ENCODE results near the gene PRODH2.

The PRODH2 gene

GRCh38 chr19:35783469-35784434 lies 28.9 kb downstream of the PRODH2 start:
- no peak overlapping the region for H3K9ac ChIP-seq (ENCODE audit: low read length)
- peaks cover 3% of the 10 kb centered on the region for H3K4me1 ChIP-seq (ENCODE audit: control insufficient read depth, low read depth, low read length)
- no peak overlapping the region for H3K27ac ChIP-seq (ENCODE audit: low read length)
- no peaks in the 10 kb centered on the region for H3K36me3 ChIP-seq (ENCODE audit: control insufficient read depth, low read depth, low read length)
- no peaks in the 10 kb centered on the region for H3K9me3 ChIP-seq (ENCODE audit: control insufficient read depth, low read depth, low read length)
- H3K27me3 ChIP-seq (ENCODE audit: control insufficient read depth, insufficient read depth, low read length): no peaks in the 10 kb centered on the region
- peak overlapping the region; percentile 33 for H3K4me3 ChIP-seq (ENCODE audit: low read length)

GRCh38 chr19:35782589-35782988 lies 30.1 kb downstream of the PRODH2 start:
- Histone ChIP-seq H3K4me1 (ENCODE audit: control insufficient read depth, low read depth, low read length) (peaks cover 4% of the 10 kb centered on the region), H3K27ac (ENCODE audit: low read length) (no peak overlapping the region), H3K36me3 (ENCODE audit: control insufficient read depth, low read depth, low read length) (no peaks in the 10 kb centered on the region), H3K9ac (ENCODE audit: low read length) (no peak overlapping the region), H3K27me3 (ENCODE audit: control insufficient read depth, insufficient read depth, low read length) (no peaks in the 10 kb centered on the region), H3K9me3 (ENCODE audit: control insufficient read depth, low read depth, low read length) (no peaks in the 10 kb centered on the region), H3K4me3 (ENCODE audit: low read length) (no peak overlapping the region)

DNA sequence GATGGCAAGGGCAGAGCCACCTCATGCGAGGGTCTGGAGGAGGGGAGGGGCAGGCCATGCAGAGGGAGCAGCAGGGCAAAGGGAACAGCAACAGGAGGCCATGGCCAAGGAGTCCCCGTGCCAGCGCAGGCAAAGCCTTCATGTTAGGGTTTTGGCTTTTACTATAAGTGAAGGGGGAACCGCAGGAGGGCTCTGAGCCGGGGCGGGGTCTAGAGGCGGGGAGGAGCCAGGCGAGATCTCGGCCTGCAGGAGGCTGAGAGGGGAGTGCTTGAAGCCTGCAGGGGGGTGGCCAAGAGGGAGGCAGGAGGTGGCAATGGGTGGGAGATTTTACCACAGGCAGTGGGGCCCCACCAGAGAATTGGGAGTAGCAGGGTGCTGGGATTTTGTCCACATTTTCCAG lies 31.0 kb downstream of the PRODH2 start:
- no peak overlapping the region for H3K9ac ChIP-seq (ENCODE audit: low read length)
- H3K36me3 ChIP-seq (ENCODE audit: control insufficient read depth, low read depth, low read length): no peaks in the 10 kb centered on the region
- no peaks in the 10 kb centered on the region for H3K9me3 ChIP-seq (ENCODE audit: control insufficient read depth, low read depth, low read length)
- H3K4me1 ChIP-seq (ENCODE audit: control insufficient read depth, low read depth, low read length): peaks cover 11% of the 10 kb centered on the region
- H3K27ac ChIP-seq (ENCODE audit: low read length): no peak overlapping the region
- no peak overlapping the region for H3K4me3 ChIP-seq (ENCODE audit: low read length)
- H3K27me3 ChIP-seq (ENCODE audit: control insufficient read depth, insufficient read depth, low read length): peaks cover 4% of the 10 kb centered on the region

DNA sequence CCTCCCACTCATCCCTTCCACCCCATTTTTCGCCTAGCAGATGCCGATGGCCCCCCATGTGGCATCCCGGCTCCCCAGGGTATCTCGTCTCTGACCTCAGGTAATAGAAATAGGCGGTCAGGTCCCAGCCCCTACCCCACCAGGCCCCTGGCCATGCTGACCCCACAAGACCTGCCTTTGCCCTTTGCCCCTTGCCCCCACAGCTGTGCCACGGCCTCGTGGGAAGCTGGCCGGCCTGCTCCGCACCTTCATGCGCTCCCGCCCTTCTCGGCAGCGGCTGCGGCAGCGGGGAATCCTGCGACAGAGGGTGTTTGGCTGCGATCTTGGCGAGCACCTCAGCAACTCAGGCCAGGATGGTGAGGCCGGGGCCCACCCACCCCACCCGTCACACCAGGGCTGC lies 31.9 kb downstream of the PRODH2 start:
- Histone ChIP-seq H3K27ac (ENCODE audit: low read length) (no peak overlapping the region), H3K27me3 (ENCODE audit: control insufficient read depth, insufficient read depth, low read length) (peaks cover 8% of the 10 kb centered on the region), H3K36me3 (ENCODE audit: control insufficient read depth, low read depth, low read length) (no peaks in the 10 kb centered on the region), H3K4me1 (ENCODE audit: control insufficient read depth, low read depth, low read length) (peaks cover 17% of the 10 kb centered on the region), H3K9me3 (ENCODE audit: control insufficient read depth, low read depth, low read length) (no peaks in the 10 kb centered on the region), H3K4me3 (ENCODE audit: low read length) (no peak overlapping the region), H3K9ac (ENCODE audit: low read length) (no peak overlapping the region)

DNA sequence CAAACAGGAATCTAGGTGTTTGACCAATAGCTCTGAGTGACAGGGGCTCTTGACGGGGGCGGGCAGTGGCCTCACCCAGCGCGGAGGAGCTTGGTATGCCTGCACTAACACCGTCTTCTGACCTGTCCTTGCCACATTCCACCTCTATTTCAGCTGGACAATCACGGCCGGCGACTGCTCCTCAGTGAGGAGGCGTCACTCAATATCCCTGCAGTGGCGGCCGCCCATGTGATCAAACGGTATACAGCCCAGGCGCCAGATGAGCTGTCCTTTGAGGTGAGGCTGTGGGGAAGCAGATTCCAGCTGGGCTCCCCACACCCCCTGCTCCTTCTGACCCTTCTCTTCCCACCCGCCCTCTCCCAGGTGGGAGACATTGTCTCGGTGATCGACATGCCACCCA lies 32.6 kb downstream of the PRODH2 start:
- no peak overlapping the region for H3K4me3 ChIP-seq (ENCODE audit: low read length)
- H3K4me1 ChIP-seq (ENCODE audit: control insufficient read depth, low read depth, low read length): peaks cover 17% of the 10 kb centered on the region
- H3K27me3 ChIP-seq (ENCODE audit: control insufficient read depth, insufficient read depth, low read length): peaks cover 8% of the 10 kb centered on the region
- no peak overlapping the region for H3K9ac ChIP-seq (ENCODE audit: low read length)
- no peaks in the 10 kb centered on the region for H3K9me3 ChIP-seq (ENCODE audit: control insufficient read depth, low read depth, low read length)
- H3K27ac ChIP-seq (ENCODE audit: low read length): no peak overlapping the region
- no peaks in the 10 kb centered on the region for H3K36me3 ChIP-seq (ENCODE audit: control insufficient read depth, low read depth, low read length)

DNA sequence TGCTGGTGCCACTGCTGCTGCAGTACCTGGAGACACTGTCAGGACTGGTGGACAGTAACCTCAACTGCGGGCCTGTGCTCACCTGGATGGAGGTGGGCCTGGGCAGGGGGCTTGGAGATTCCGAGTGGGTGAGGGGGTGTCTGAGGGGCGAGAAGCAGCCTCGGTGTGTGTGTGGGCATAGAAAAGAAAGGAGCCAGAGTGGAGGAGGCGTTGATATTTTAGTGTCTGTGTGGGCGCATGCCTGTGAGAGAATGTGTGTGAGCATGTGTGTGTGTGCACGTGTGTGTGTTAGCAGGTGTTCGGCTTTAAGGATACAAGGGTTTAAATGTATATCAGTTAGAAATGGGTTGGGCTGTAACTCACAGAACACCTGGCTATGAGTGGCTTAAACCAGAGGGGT lies 33.6 kb downstream of the PRODH2 start:
- Histone ChIP-seq H3K4me3 (ENCODE audit: low read length) (no peak overlapping the region), H3K9me3 (ENCODE audit: control insufficient read depth, low read depth, low read length) (no peaks in the 10 kb centered on the region), H3K27ac (ENCODE audit: low read length) (no peak overlapping the region), H3K36me3 (ENCODE audit: control insufficient read depth, low read depth, low read length) (no peaks in the 10 kb centered on the region), H3K9ac (ENCODE audit: low read length) (no peak overlapping the region), H3K27me3 (ENCODE audit: control insufficient read depth, insufficient read depth, low read length) (peaks cover 13% of the 10 kb centered on the region), H3K4me1 (ENCODE audit: control insufficient read depth, low read depth, low read length) (peaks cover 20% of the 10 kb centered on the region)

DNA sequence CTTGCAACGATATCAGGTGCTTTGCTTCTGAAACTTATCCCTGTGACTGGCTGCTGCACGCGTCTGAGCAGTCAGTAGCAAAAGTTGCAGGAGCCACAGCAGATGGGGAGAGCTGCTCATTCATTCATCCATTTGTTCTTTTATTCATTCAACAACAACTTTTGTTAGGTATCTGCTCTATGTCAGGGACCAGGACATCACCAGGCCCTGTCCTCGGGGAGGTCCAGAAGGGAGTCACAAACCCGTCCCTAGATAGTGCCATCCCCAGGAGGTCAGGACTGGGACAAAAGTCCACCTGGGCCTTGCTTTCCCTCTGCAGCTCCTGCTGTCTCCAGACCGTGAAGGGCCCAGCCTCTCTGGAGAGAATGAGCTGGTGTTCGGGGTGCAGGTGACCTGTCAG lies 34.7 kb downstream of the PRODH2 start:
- no peak overlapping the region for H3K27ac ChIP-seq (ENCODE audit: low read length)
- no peaks in the 10 kb centered on the region for H3K36me3 ChIP-seq (ENCODE audit: control insufficient read depth, low read depth, low read length)
- H3K27me3 ChIP-seq (ENCODE audit: control insufficient read depth, insufficient read depth, low read length): peaks cover 19% of the 10 kb centered on the region

DNA sequence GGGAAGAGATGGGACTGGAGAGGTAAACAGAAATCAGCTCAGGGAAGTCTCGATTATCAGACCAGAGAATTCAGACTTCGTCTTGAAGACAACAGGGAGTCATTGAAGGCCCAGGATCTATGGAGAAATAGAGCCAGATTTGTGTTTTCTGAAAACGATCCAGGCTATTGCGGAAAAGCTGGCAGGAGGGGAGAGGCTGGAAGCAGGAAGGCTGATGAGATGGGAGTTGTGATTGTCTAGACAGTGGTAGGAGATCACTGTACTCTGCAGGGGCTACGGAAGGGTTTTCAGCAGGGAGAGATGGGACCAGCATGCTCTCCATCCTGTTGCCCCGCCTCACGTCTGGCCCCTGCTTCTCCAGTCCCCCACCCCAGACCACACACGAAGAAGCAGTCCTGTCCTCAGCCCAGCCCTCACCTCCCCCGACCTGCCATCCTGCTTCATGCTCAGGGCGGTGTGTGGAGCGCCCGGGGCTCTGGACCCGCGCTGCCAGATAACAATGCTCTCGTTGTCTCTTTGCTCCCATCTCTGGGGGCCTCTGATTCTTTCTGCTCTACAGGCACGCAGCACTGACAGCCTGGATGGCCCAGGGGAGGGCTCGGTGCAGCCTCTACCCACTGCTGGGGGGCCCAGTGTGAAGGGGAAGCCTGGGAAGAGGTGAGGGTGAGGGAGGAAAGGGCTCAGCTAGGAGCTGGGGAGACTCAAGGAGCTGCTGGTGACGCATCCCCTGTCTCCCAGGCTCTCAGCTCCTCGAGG lies 35.4 kb downstream of the PRODH2 start:
- Histone ChIP-seq H3K27ac (ENCODE audit: low read length) (no peak overlapping the region), H3K36me3 (ENCODE audit: control insufficient read depth, low read depth, low read length) (no peaks in the 10 kb centered on the region), H3K4me1 (ENCODE audit: control insufficient read depth, low read depth, low read length) (peaks cover 17% of the 10 kb centered on the region), H3K9me3 (ENCODE audit: control insufficient read depth, low read depth, low read length) (no peaks in the 10 kb centered on the region), H3K9ac (ENCODE audit: low read length) (no peak overlapping the region), H3K27me3 (ENCODE audit: control insufficient read depth, insufficient read depth, low read length) (peaks cover 21% of the 10 kb centered on the region), H3K4me3 (ENCODE audit: low read length) (peak overlapping the region; percentile 67)

More for the DNA sequence above, 34.7 kb downstream of the PRODH2 start:
- peaks cover 17% of the 10 kb centered on the region for H3K4me1 ChIP-seq (ENCODE audit: control insufficient read depth, low read depth, low read length)
- H3K9me3 ChIP-seq (ENCODE audit: control insufficient read depth, low read depth, low read length): no peaks in the 10 kb centered on the region
- H3K4me3 ChIP-seq (ENCODE audit: low read length): no peak overlapping the region
- H3K9ac ChIP-seq (ENCODE audit: low read length): no peak overlapping the region

GRCh38 chr19:35776102-35776788 lies 36.4 kb downstream of the PRODH2 start:
- Histone ChIP-seq H3K27me3 (ENCODE audit: control insufficient read depth, insufficient read depth, low read length) (peaks cover 21% of the 10 kb centered on the region), H3K4me3 (ENCODE audit: low read length) (peak overlapping the region; percentile 67)

GRCh38 chr19:35775298-35776101 lies 37.1 kb downstream of the PRODH2 start, which contains the start of gene ARHGAP33:
TSS of gene ARHGAP33 (plus strand) at chr19:35775564. CDS start at chr19:35775659, 95 bp downstream.
- H3K27ac ChIP-seq (ENCODE audit: low read length): no peak within 1 kb of the TSS
- H3K36me3 ChIP-seq (ENCODE audit: control insufficient read depth, low read depth, low read length): no peaks in the 10 kb centered on the region
- peak within 1 kb of the TSS; percentile 67 for H3K4me3 ChIP-seq (ENCODE audit: low read length)
- H3K27me3 ChIP-seq (ENCODE audit: control insufficient read depth, insufficient read depth, low read length): peaks cover 21% of the 10 kb centered on the region
- H3K9me3 ChIP-seq (ENCODE audit: control insufficient read depth, low read depth, low read length): no peaks in the 10 kb centered on the region
- no peak within 1 kb of the TSS for H3K9ac ChIP-seq (ENCODE audit: low read length)
- peaks cover 17% of the 10 kb centered on the region for H3K4me1 ChIP-seq (ENCODE audit: control insufficient read depth, low read depth, low read length)

More at GRCh38 chr19:35776102-35776788, 36.4 kb downstream of the PRODH2 start:
- H3K36me3 ChIP-seq (ENCODE audit: control insufficient read depth, low read depth, low read length): no peaks in the 10 kb centered on the region
- H3K9me3 ChIP-seq (ENCODE audit: control insufficient read depth, low read depth, low read length): no peaks in the 10 kb centered on the region
- H3K4me1 ChIP-seq (ENCODE audit: control insufficient read depth, low read depth, low read length): peaks cover 17% of the 10 kb centered on the region
- H3K9ac ChIP-seq (ENCODE audit: low read length): no peak overlapping the region
- no peak overlapping the region for H3K27ac ChIP-seq (ENCODE audit: low read length)

DNA sequence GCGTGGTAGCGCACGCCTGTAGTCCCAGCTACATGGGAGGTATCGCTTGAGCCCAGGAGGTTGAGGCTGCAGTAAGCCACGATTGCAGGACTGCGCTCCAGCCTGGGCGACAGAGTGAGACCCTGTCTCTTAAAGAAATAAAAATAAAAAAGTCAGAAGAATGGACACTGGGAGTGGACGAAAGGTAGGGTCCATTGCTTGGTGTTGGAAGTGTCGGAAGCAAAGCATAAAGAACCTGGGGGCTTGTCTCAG lies 37.7 kb downstream of the PRODH2 start:
- Histone ChIP-seq H3K27me3 (ENCODE audit: control insufficient read depth, insufficient read depth, low read length) (peaks cover 21% of the 10 kb centered on the region), H3K9me3 (ENCODE audit: control insufficient read depth, low read depth, low read length) (no peaks in the 10 kb centered on the region), H3K4me3 (ENCODE audit: low read length) (peak overlapping the region; percentile 67), H3K4me1 (ENCODE audit: control insufficient read depth, low read depth, low read length) (peaks cover 17% of the 10 kb centered on the region), H3K9ac (ENCODE audit: low read length) (no peak overlapping the region), H3K36me3 (ENCODE audit: control insufficient read depth, low read depth, low read length) (no peaks in the 10 kb centered on the region), H3K27ac (ENCODE audit: low read length) (no peak overlapping the region)
